Measurements from ENCODE around the gene TEX55.

GRCh38 chr3:119145128-119145499 is 851 bp upstream of the TEX55 start:
- TF ChIP-seq SMC3 (IDR thresholded peaks at IDR 0.05; ENCODE audit: low read depth, low read length) (no peak), FOSL2 (IDR thresholded peaks at IDR 0.05; ENCODE audit: borderline replicate concordance, low read depth) (no peak), POLR2AphosphoS5 (IDR thresholded peaks at IDR 0.05; ENCODE audit: low read depth, low read length) (no peak), CHD2 (IDR thresholded peaks at IDR 0.05; ENCODE audit: low read length, partially characterized antibody) (no peak), CTCF (IDR thresholded peaks at IDR 0.05) (no peak), RXRA (IDR thresholded peaks at IDR 0.05; ENCODE audit: borderline replicate concordance, low read depth) (no peak), EZH2phosphoT487 (IDR thresholded peaks at IDR 0.05; ENCODE audit: borderline replicate concordance, low read depth) (no peak), JUND (IDR thresholded peaks at IDR 0.05) (no peak), YY1 (IDR thresholded peaks at IDR 0.05; ENCODE audit: low read depth) (no peak)
- TF ChIP-seq, protein P1, sequence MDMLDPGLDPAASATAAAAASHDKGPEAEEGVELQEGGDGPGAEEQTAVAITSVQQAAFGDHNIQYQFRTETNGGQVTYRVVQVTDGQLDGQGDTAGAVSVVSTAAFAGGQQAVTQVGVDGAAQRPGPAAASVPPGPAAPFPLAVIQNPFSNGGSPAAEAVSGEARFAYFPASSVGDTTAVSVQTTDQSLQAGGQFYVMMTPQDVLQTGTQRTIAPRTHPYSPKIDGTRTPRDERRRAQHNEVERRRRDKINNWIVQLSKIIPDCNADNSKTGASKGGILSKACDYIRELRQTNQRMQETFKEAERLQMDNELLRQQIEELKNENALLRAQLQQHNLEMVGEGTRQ (IDR thresholded peaks at IDR 0.05; ENCODE audit: borderline replicate concordance, low read depth, low read length): no peak
- TF ChIP-seq, protein P2, sequence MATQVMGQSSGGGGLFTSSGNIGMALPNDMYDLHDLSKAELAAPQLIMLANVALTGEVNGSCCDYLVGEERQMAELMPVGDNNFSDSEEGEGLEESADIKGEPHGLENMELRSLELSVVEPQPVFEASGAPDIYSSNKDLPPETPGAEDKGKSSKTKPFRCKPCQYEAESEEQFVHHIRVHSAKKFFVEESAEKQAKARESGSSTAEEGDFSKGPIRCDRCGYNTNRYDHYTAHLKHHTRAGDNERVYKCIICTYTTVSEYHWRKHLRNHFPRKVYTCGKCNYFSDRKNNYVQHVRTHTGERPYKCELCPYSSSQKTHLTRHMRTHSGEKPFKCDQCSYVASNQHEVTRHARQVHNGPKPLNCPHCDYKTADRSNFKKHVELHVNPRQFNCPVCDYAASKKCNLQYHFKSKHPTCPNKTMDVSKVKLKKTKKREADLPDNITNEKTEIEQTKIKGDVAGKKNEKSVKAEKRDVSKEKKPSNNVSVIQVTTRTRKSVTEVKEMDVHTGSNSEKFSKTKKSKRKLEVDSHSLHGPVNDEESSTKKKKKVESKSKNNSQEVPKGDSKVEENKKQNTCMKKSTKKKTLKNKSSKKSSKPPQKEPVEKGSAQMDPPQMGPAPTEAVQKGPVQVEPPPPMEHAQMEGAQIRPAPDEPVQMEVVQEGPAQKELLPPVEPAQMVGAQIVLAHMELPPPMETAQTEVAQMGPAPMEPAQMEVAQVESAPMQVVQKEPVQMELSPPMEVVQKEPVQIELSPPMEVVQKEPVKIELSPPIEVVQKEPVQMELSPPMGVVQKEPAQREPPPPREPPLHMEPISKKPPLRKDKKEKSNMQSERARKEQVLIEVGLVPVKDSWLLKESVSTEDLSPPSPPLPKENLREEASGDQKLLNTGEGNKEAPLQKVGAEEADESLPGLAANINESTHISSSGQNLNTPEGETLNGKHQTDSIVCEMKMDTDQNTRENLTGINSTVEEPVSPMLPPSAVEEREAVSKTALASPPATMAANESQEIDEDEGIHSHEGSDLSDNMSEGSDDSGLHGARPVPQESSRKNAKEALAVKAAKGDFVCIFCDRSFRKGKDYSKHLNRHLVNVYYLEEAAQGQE (IDR thresholded peaks at IDR 0.05; ENCODE audit: low read depth, low read length): no peak
- TF ChIP-seq, protein P3, sequence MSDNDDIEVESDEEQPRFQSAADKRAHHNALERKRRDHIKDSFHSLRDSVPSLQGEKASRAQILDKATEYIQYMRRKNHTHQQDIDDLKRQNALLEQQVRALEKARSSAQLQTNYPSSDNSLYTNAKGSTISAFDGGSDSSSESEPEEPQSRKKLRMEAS (IDR thresholded peaks at IDR 0.05; ENCODE audit: low read depth): no peak
